GM19455 (cell line): Measurements from ENCODE around the gene HNRNPF.
A peak's percentile ranks its signal among the peaks of the same experiment; 100 is the strongest.
"Not testable (repeated sequence)": the region's sequence is repeated elsewhere in the genome, so short reads cannot be mapped to it uniquely, and the experiment has no call there.

Experiments
- ATAC-seq: cut with Tn5 transposase; IDR thresholded peaks from one replicate; pipeline ENCODE4 v1.9.1; 2021; ENCODE audit not compliant: unreplicated experiment

HNRNPF gene

GRCh38 chr10:43421944-43422343 lies 13.0 kb upstream of the HNRNPF start:
- not testable (repeated sequence) for ATAC-seq

GRCh38 chr10:43421519-43421918 lies 12.5 kb upstream of the HNRNPF start:
- ATAC-seq = no peak

- peak; percentile 6 for ATAC-seq
Measured at GRCh38 chr10:43421201-43421507, 12.2 kb upstream of the HNRNPF start.

- peak; percentile 89 for ATAC-seq
Measured at GRCh38 chr10:43420369-43421200, 11.6 kb upstream of the HNRNPF start.

GRCh38 chr10:43419997-43420368 lies 11.0 kb upstream of the HNRNPF start:
- peak; percentile 10 for ATAC-seq

GRCh38 chr10:43417950-43418768 lies 9.2 kb upstream of the HNRNPF start:
- ATAC-seq = no peak

- no peak for ATAC-seq
Measured at GRCh38 chr10:43415544-43415943, 6.6 kb upstream of the HNRNPF start.

- ATAC-seq = no peak
Measured at GRCh38 chr10:43411536-43411935, 2.5 kb upstream of the HNRNPF start.

GRCh38 chr10:43410345-43410744 lies 1.4 kb upstream of the HNRNPF start:
- ATAC-seq = no peak

- no peak for ATAC-seq
Measured at GRCh38 chr10:43409385-43410109, 561 bp upstream of the HNRNPF start.

GRCh38 chr10:43408331-43408709 lies 666 bp downstream of the HNRNPF start:
- no peak for ATAC-seq

GRCh38 chr10:43407576-43408330 lies 1.2 kb downstream of the HNRNPF start:
- ATAC-seq = peak; percentile 53

- peak; percentile 32 for ATAC-seq
Measured at GRCh38 chr10:43407148-43407575, 1.8 kb downstream of the HNRNPF start.

- no peak for ATAC-seq
Measured at GRCh38 chr10:43404704-43405084, 4.3 kb downstream of the HNRNPF start.

GRCh38 chr10:43403911-43404703 lies 4.9 kb downstream of the HNRNPF start:
- no peak for ATAC-seq

- no peak for ATAC-seq
Measured at GRCh38 chr10:43402880-43403452, 6.0 kb downstream of the HNRNPF start.

GRCh38 chr10:43402176-43402575 lies 6.8 kb downstream of the HNRNPF start:
- ATAC-seq = no peak

- no peak for ATAC-seq
Measured at GRCh38 chr10:43401627-43402026, 7.4 kb downstream of the HNRNPF start.

GRCh38 chr10:43399320-43400310 lies 9.4 kb downstream of the HNRNPF start:
- no peak for ATAC-seq
